IPS-20b (cell line): ENCODE data around the gene FTH1.
A peak's percentile ranks its signal among the peaks of the same experiment; 100 is the strongest.

Source experiments
- H3K27ac ChIP-seq: one replicate; pipeline ENCODE4 v1.5.1; 2013; ENCODE audit warnings: low read length
- H3K27me3 ChIP-seq: 2 replicates; pipeline ENCODE4 v1.6.1; 2013; ENCODE audit warnings: mild to moderate bottlenecking, low read length, inconsistent platforms; ENCODE audit not compliant: insufficient read depth
- H3K36me3 ChIP-seq: 2 replicates; pipeline ENCODE4 v1.6.1; 2013; ENCODE audit warnings: low read depth, mild to moderate bottlenecking, inconsistent platforms, low read length, moderate library complexity; ENCODE audit not compliant: insufficient read depth
- H3K4me1 ChIP-seq: 2 replicates; pipeline ENCODE4 v1.6.1; 2013; ENCODE audit warnings: mild to moderate bottlenecking, control low read depth, inconsistent platforms, low read length, moderate library complexity; ENCODE audit not compliant: insufficient read depth
- H3K4me3 ChIP-seq: 2 replicates; pipeline ENCODE4 v1.5.1; 2013; ENCODE audit warnings: mild to moderate bottlenecking, low read length, inconsistent platforms
- H3K9ac ChIP-seq: 2 replicates; pipeline ENCODE4 v1.6.1; 2013; ENCODE audit warnings: low read depth, mild to moderate bottlenecking, inconsistent platforms, low read length, moderate library complexity
- H3K9me3 ChIP-seq: 2 replicates; pipeline ENCODE4 v1.6.1; 2013; ENCODE audit warnings: mild to moderate bottlenecking, low read depth, low read length, inconsistent platforms; ENCODE audit not compliant: insufficient read depth

The FTH1 gene

GRCh38 chr11:61976420-61976800 lies 9.0 kb upstream of the FTH1 start:
- peaks cover 19% of the 10 kb centered on the region for H3K4me1 ChIP-seq
- no peaks in the 10 kb centered on the region for H3K9me3 ChIP-seq
- H3K9ac ChIP-seq = no peak overlapping the region
- H3K27me3 ChIP-seq = peaks cover 28% of the 10 kb centered on the region; the same call in 1 of the 2 replicates
- H3K4me3 ChIP-seq = no peak overlapping the region
- no peaks in the 10 kb centered on the region for H3K36me3 ChIP-seq
- H3K27ac ChIP-seq = no peak overlapping the region

- no peak overlapping the region for H3K27ac ChIP-seq
- peaks cover 25% of the 10 kb centered on the region for H3K4me1 ChIP-seq
- H3K9me3 ChIP-seq = no peaks in the 10 kb centered on the region
- H3K27me3 ChIP-seq = peaks cover 22% of the 10 kb centered on the region; the same call in 1 of the 2 replicates
- H3K4me3 ChIP-seq = no peak overlapping the region
- no peak overlapping the region for H3K9ac ChIP-seq
- no peaks in the 10 kb centered on the region for H3K36me3 ChIP-seq
Observed at GRCh38 chr11:61975638-61976419, 8.4 kb upstream of the FTH1 start.

GRCh38 chr11:61974766-61975631 lies 7.6 kb upstream of the FTH1 start:
- no peak overlapping the region for H3K27ac ChIP-seq
- peaks cover 25% of the 10 kb centered on the region for H3K4me1 ChIP-seq
- no peaks in the 10 kb centered on the region for H3K36me3 ChIP-seq
- peaks cover 14% of the 10 kb centered on the region; the same call in 1 of the 2 replicates for H3K27me3 ChIP-seq
- no peak overlapping the region for H3K9ac ChIP-seq
- no peak overlapping the region for H3K4me3 ChIP-seq
- H3K9me3 ChIP-seq = no peaks in the 10 kb centered on the region

- Histone ChIP-seq H3K36me3 (no peaks in the 10 kb centered on the region), H3K9ac (no peak overlapping the region; the same call in 1 of the 2 replicates), H3K4me1 (peaks cover 29% of the 10 kb centered on the region), H3K27me3 (no peaks in the 10 kb centered on the region; the same call in 1 of the 2 replicates), H3K9me3 (no peaks in the 10 kb centered on the region), H3K27ac (no peak overlapping the region), H3K4me3 (no peak overlapping the region)
Observed at GRCh38 chr11:61973476-61974162, 6.2 kb upstream of the FTH1 start.

- Histone ChIP-seq H3K4me1 (peaks cover 34% of the 10 kb centered on the region), H3K27me3 (no peaks in the 10 kb centered on the region; the same call in 1 of the 2 replicates), H3K9ac (peak overlapping the region; percentile 73; the same call in 1 of the 2 replicates), H3K27ac (peak overlapping the region; percentile 79), H3K36me3 (no peaks in the 10 kb centered on the region), H3K9me3 (no peaks in the 10 kb centered on the region), H3K4me3 (no peak overlapping the region; the same call in 1 of the 2 replicates)
Observed at GRCh38 chr11:61972672-61973475, 5.4 kb upstream of the FTH1 start.

GRCh38 chr11:61972112-61972671 lies 4.8 kb upstream of the FTH1 start:
- peak overlapping the region; percentile 79 for H3K27ac ChIP-seq
- no peaks in the 10 kb centered on the region for H3K9me3 ChIP-seq
- H3K4me1 ChIP-seq = peaks cover 34% of the 10 kb centered on the region
- H3K9ac ChIP-seq = peak overlapping the region; percentile 73; the same call in 1 of the 2 replicates
- H3K27me3 ChIP-seq = no peaks in the 10 kb centered on the region; the same call in 1 of the 2 replicates
- H3K4me3 ChIP-seq = no peak overlapping the region; the same call in 1 of the 2 replicates
- no peaks in the 10 kb centered on the region for H3K36me3 ChIP-seq

- Histone ChIP-seq H3K36me3 (peaks cover under 1% of the 10 kb centered on the region; the same call in 1 of the 2 replicates), H3K4me1 (peaks cover 34% of the 10 kb centered on the region), H3K9me3 (no peaks in the 10 kb centered on the region), H3K9ac (peak overlapping the region; percentile 67; the same call in 1 of the 2 replicates), H3K4me3 (peak overlapping the region; percentile 16; the same call in 1 of the 2 replicates), H3K27ac (peak overlapping the region; percentile 3), H3K27me3 (no peaks in the 10 kb centered on the region)
Observed at GRCh38 chr11:61971248-61972111, 4.0 kb upstream of the FTH1 start.

GRCh38 chr11:61969838-61970662 lies 2.6 kb upstream of the FTH1 start:
- Histone ChIP-seq H3K9me3 (no peaks in the 10 kb centered on the region), H3K4me3 (no peak overlapping the region), H3K36me3 (peaks cover 11% of the 10 kb centered on the region), H3K27me3 (no peaks in the 10 kb centered on the region), H3K4me1 (peaks cover 34% of the 10 kb centered on the region), H3K27ac (no peak overlapping the region), H3K9ac (no peak overlapping the region)

GRCh38 chr11:61969391-61969758 lies 1.9 kb upstream of the FTH1 start:
- Histone ChIP-seq H3K4me1 (peaks cover 34% of the 10 kb centered on the region), H3K9ac (no peak overlapping the region), H3K27ac (no peak overlapping the region), H3K36me3 (peaks cover 18% of the 10 kb centered on the region), H3K4me3 (no peak overlapping the region), H3K9me3 (no peaks in the 10 kb centered on the region), H3K27me3 (no peaks in the 10 kb centered on the region)
